Esophagus muscularis mucosa (tissue), 4 donors: ENCODE results near the gene TM7SF2. TPM values are rescaled to one million over a fixed set of nuclear protein-coding genes. Genes with fewer than 3 reads are reported as not detected.

Experiments used
- DNase-seq: peaks from one replicate; pipeline ENCODE4 v3.0.0-alpha.2; 2017; ENCODE audit errors: extremely low spot score
- H3K27ac ChIP-seq, 4 donors: fragments of 200-600 bp; sonication (generic); replicated peaks in 1 of 4; 1 replicate in 3 of 4; 2 replicates in 1 of 4; pipeline ENCODE4 v1.5.1; 2016 to 2019; ENCODE audit warnings: mild to moderate bottlenecking in 1 of 4
- H3K27me3 ChIP-seq, 4 donors: fragments of 200-600 bp; sonication (generic); one replicate each; pipeline versions ENCODE4 v1.5.1 to v1.6.0; 2016 to 2019
- H3K36me3 ChIP-seq, 4 donors: fragments of 200-600 bp; sonication (generic); one replicate each; pipeline ENCODE4 v1.5.1; 2016 to 2019
- H3K4me1 ChIP-seq, 4 donors: fragments of 200-600 bp; sonication (generic); one replicate each; pipeline ENCODE4 v1.5.1; 2016 to 2019
- H3K4me3 ChIP-seq, 4 donors: fragments of 200-600 bp; sonication (generic); 1 replicate in 2 of 4; 2 replicates in 2 of 4; pipeline ENCODE4 v1.5.1; 2016 to 2019; ENCODE audit warnings: mild to moderate bottlenecking in 4 of 4, moderate library complexity in 1 of 4
- H3K9me3 ChIP-seq, 4 donors: fragments of 200-600 bp; sonication (generic); 1 replicate in 3 of 4; 2 replicates in 1 of 4; pipeline ENCODE4 v1.5.1; 2016 to 2019
- EP300 ChIP-seq: sonication (generic); formaldehyde crosslinking; IDR thresholded peaks from one replicate; pipeline ENCODE4 v1.6.1; 2017; ENCODE audit warnings: antibody characterized with exemption
- POLR2A ChIP-seq: fragments of 450-650 bp; IDR thresholded peaks from one replicate; pipeline ENCODE4 v1.6.1; 2017; ENCODE audit warnings: antibody characterized with exemption, moderate library complexity, mild to moderate bottlenecking, low read depth
- POLR2AphosphoS5 ChIP-seq, 2 donors: sonication (generic); formaldehyde crosslinking; IDR thresholded peaks; one replicate each; pipeline ENCODE4 v1.6.1; 2017; ENCODE audit warnings: antibody characterized with exemption in 2 of 2
- WGBS: methylation state at CpG from one replicate; pipeline ENCODE4 v1.1.5; 2018; 5-methylcytosine and 5-hydroxymethylcytosine counted together
- intact Hi-C: fragments of 100-400 bp; cut with DNase I; formaldehyde crosslinking; loops from one replicate; pipeline ENCODE4 v1.15.1; 2023
- total RNA-seq, 4 donors: library from RNA; depleted of rRNA; stranded (reverse); fragments of >200 nt; gene quantifications; one replicate each; pipeline versions ENCODE4 v1.1.0 to v1.2.1, GENCODE V29; 2016
- TF ChIP-seq, protein P1 (sequence below), 3 experiments: fragments of 200-600 bp in 2 of 3; fragments of 450-650 bp in 1 of 3; sonication (generic) in 2 of 3; IDR thresholded peaks; one replicate each; pipeline ENCODE4 v1.5.1; 2017 to 2019; ENCODE audit warnings: antibody characterized with exemption in 3 of 3, mild to moderate bottlenecking in 2 of 3, moderate library complexity in 1 of 3

Gene TM7SF2
- total RNA-seq, 4 donors from 2014 or later, result 8.8 to 17.2 (median 12.1) TPM

DNA sequence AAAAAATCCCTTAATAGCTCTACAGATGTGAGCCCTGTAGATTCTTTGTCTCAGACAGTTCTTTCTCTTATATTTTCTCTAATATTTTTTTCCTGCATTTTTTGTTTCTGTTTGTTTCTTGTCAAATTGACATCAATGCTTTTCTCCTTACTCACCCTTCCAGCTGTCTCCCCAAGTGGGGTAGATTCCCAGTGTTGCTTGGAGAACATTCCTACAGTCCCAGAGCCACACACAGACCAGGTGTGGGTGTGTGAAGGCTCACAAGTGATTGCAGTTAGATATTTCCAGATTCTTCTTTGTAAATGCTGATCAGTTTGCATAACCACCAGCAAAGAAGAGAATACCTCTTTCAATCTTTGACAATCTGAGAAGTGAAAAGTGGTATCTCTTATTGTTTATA, 8.2 kb upstream of the TM7SF2 start:
- no peak overlapping the region for H3K27ac ChIP-seq
- no peak overlapping the region for H3K4me3 ChIP-seq
- no peaks in the 10 kb centered on the region for H3K27me3 ChIP-seq
- peaks cover 11 to 32% (median 23%) of the 10 kb centered on the region in 4 donors for H3K4me1 ChIP-seq
- TF ChIP-seq EP300 (no peak), POLR2AphosphoS5 (IDR thresholded peaks at IDR 0.05) (no peak), POLR2A (no peak)
- TF ChIP-seq, protein P1, sequence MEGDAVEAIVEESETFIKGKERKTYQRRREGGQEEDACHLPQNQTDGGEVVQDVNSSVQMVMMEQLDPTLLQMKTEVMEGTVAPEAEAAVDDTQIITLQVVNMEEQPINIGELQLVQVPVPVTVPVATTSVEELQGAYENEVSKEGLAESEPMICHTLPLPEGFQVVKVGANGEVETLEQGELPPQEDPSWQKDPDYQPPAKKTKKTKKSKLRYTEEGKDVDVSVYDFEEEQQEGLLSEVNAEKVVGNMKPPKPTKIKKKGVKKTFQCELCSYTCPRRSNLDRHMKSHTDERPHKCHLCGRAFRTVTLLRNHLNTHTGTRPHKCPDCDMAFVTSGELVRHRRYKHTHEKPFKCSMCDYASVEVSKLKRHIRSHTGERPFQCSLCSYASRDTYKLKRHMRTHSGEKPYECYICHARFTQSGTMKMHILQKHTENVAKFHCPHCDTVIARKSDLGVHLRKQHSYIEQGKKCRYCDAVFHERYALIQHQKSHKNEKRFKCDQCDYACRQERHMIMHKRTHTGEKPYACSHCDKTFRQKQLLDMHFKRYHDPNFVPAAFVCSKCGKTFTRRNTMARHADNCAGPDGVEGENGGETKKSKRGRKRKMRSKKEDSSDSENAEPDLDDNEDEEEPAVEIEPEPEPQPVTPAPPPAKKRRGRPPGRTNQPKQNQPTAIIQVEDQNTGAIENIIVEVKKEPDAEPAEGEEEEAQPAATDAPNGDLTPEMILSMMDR (IDR thresholded peaks at IDR 0.05), result no peak
- H3K36me3 ChIP-seq, result peaks cover 16 to 54% (median 34%) of the 10 kb centered on the region in 4 donors
- no peak for DNase-seq
- no peaks in the 10 kb centered on the region for H3K9me3 ChIP-seq
- intact Hi-C loops, result no loop called here

DNA sequence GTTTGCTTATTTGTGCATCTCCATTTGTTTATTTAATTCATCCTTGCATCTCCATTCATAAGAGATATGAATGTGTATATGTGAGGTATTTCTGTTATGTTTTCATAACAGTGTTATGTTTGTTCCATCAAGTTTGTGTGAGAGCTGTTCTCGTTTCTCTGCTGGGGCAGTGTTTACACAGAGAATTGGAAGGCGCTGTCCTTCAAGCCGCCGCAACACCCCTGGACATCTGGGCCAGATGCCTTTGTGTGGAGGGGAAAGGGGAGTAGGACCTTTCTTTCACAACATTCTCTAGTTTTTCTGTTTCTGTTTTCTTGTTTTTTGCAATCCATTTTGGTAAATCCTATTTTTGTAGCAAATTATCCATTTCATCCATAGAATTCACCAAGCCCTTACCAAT, 7.0 kb upstream of the TM7SF2 start:
- Histone ChIP-seq H3K27ac (no peak overlapping the region), H3K9me3 (no peaks in the 10 kb centered on the region), H3K4me1 (peaks cover 11 to 32% (median 23%) of the 10 kb centered on the region in 4 donors), H3K4me3 (no peak overlapping the region), H3K27me3 (no peaks in the 10 kb centered on the region), H3K36me3 (peaks cover 23 to 54% (median 40%) of the 10 kb centered on the region in 4 donors)
- DNase-seq, result no peak
- TF ChIP-seq, protein P1 (IDR thresholded peaks at IDR 0.05), result no peak
- TF ChIP-seq EP300, result no peak
- TF ChIP-seq POLR2AphosphoS5 (IDR thresholded peaks at IDR 0.05), result no peak
- TF ChIP-seq POLR2A, result no peak
- 79% methylated on average over 4 of the region's 4 CpGs for WGBS
- intact Hi-C loops, result no loop called here

DNA sequence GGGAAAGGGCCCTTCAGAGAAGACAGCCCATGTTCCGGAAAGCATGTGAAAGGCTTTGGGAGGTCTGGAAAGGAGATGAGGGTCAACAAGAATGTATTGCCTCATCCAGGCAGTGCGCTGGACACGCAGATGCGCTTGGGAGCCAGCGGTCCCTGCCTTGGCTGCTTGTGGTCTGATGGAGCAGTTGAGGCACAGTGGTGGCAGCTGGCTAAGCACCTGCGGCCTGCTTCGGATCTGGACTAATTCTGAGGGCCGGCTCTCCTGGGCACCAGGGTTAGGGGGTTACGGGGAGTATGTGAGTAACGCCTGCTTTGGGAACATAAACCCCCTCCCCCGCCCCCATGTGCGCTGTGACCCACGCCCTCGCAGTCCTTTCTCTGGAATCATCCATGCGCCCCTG, 4.6 kb upstream of the TM7SF2 start:
- intact Hi-C loops, result no loop called here
- DNase-seq, result no peak
- peaks cover 25 to 55% (median 44%) of the 10 kb centered on the region in 4 donors for H3K36me3 ChIP-seq
- 93% methylated on average over 14 of the region's 15 CpGs for WGBS
- no peaks in the 10 kb centered on the region for H3K9me3 ChIP-seq
- H3K27ac ChIP-seq, result no peak overlapping the region
- H3K27me3 ChIP-seq, result no peaks in the 10 kb centered on the region
- TF ChIP-seq, protein P1 (IDR thresholded peaks at IDR 0.05), result no peak
- no peak for TF ChIP-seq POLR2AphosphoS5 (IDR thresholded peaks at IDR 0.05)
- TF ChIP-seq POLR2A, result no peak
- peaks cover 28 to 40% (median 36%) of the 10 kb centered on the region in 4 donors for H3K4me1 ChIP-seq
- no peak overlapping the region for H3K4me3 ChIP-seq

DNA sequence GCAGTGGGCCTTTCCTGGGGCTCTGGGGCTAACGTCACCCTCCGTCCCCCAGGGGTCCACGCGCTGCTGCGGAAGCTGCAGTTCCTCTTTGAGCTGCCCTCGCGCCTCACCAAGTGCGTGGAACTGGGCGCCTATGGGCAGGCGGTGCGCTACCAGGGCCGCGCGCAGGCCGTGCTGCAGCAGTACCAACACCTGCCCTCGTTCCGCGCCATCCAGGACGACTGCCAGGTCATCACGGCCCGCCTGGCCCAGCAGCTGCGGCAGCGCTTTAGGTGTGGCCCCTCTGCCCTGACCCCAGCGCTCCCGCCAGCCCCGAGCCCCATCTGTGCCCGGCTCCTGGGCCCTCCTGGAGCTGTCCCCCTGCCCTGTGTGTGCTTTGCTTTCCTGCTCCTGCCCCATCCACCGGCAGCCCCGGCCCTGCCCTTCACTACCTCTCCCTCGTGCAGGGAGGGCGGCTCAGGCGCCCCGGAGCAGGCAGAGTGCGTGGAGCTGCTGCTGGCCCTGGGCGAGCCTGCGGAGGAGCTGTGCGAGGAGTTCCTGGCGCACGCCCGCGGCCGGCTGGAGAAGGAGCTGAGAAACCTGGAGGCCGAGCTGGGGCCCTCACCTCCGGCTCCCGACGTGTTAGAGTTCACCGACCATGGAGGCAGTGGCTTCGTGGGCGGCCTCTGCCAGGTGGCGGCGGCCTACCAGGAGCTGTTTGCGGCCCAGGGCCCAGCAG, 3.8 kb upstream of the TM7SF2 start:
- intact Hi-C loops, result no loop called here
- Histone ChIP-seq H3K4me1 (peaks cover 29 to 44% (median 36%) of the 10 kb centered on the region in 4 donors), H3K36me3 (peaks cover 25 to 49% (median 41%) of the 10 kb centered on the region in 4 donors), H3K9me3 (no peaks in the 10 kb centered on the region), H3K27me3 (no peaks in the 10 kb centered on the region), H3K4me3 (no peak overlapping the region), H3K27ac (no peak overlapping the region)
- WGBS, result 96% methylated on average over 41 of the region's 52 CpGs
- no peak for DNase-seq
- TF ChIP-seq EP300 (no peak), POLR2A (no peak), POLR2AphosphoS5 (IDR thresholded peaks at IDR 0.05) (no peak)
- TF ChIP-seq, protein P1 (IDR thresholded peaks at IDR 0.05), result no peak
